ENCODE data around the gene MAP2K2.
"Not testable (repeated sequence)": the region's sequence is repeated elsewhere in the genome, so short reads cannot be mapped to it uniquely, and the experiment has no call there.

Gene MAP2K2

DNA sequence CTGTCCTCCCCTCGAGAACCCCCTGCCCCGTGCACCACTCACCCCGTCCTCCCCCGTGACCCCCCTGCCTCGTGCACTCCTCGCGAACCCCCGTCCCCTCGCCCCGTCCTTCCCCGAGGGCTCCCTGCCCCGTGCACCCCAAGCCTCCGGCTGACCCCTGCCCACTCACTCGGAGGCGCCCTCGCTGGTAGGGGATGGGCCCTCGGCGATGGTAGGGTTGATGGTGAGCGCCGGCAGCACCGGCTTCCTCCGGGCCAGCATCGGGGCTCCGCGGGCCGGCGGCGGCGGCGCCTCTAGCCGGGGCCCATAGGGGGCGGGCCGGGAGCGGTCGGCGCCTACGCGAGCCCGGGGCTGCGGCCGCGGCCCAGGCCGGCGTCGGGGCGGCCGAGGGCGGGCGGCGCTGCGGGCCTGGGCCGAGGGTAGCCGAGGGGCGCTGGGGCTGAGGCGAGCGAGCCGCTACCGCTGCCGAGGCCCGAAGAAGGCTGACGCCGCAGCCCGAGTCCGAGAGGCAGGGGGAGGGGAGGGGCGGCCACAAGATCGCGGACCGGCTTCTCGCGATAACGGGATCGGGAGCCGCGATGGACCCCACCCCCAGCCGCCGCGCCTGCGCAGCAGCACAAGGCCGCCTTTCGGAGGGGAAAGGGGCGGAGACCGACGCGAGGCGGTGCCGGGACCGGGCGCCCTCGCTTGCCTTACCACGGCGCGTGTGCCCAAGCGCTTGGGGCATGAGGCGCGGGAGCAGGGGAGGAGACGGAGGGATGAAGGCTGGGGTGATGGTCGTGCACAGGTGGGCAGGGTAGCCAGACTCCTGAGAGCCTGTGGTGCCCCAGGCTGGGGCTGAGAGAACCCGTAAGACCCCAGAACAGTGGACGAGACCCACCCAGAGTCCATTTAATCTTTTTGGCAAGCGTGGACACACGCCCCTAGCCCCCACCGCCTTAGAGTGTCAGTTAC lies at the start of gene MAP2K2:
Gene MAP2K2 (minus strand): TSS at position 508 of the 954 bp plus-strand sequence. CDS start 247 bp downstream, at position 261.
- peak; percentile 90 for DNase-seq

DNA sequence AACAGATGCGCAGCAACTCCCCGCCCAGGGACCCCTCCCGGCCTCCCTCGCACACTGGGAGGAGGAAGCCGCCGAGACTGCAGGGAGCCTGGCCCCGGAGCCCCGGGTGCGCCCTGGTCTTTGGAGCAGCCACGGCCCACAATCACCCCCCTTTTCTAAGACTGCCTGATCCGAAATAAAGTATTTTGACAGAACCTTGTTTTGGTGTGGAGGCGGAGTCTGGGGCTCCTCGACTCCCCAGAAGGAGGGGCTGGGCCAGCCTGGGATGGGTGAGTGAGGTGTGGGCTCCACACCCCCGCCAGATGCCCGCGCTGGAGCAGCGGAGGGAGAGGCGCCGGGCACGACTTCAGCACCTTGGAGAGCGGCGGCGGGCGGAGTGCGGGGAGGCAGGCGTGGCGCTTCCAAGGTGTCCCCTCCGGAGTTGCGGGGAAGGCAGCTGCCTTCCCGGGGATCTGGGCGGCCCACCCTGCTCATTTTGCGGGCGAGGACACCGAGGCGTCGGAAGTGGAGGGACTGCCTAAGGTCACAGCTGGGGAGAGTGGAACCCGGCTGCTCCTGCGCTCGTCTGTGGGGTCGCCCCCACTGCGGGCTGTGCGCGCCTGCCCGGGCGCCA lies 49.0 kb upstream of the MAP2K2 start:
- peak; percentile 28 for DNase-seq

DNA sequence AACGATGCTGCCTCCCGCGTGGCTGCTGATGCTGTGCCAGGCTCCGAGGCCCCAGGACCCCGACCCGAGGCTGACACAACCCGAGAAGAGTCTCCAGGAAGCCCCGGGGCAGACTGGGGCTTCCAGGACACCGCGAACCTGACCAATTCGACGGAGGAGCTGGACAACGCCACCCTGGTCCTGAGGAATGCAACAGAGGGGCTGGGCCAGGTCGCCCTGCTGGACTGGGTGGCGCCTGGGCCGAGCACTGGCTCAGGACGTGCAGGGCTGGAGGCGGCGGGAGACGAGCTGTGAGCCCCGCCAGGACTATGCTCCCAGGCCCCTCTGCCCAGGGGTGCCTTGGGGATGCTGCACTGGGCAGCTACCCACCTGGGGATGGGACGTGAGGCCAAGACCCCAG lies 47.8 kb upstream of the MAP2K2 start:
- no peak for DNase-seq

DNA sequence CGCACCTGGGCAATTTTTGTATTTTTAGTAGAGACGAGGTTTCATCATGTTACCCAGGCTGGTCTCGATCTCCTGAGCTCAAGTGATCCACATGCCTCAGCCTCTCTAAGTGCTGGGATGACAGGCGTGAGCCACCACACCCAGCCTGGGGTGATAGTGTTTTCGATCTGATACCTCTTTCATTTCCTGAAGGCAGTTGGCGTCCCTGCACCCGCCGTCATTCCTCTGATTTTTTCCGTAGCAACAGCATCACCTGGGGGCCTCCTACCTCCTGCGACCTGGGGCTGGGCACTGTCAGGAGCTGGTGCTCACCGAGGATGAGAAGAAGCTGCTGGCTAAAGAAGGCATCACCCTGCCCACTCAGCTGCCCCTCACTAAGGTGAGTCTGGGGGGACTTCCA lies 40.3 kb upstream of the MAP2K2 start:
- no peak for DNase-seq

DNA sequence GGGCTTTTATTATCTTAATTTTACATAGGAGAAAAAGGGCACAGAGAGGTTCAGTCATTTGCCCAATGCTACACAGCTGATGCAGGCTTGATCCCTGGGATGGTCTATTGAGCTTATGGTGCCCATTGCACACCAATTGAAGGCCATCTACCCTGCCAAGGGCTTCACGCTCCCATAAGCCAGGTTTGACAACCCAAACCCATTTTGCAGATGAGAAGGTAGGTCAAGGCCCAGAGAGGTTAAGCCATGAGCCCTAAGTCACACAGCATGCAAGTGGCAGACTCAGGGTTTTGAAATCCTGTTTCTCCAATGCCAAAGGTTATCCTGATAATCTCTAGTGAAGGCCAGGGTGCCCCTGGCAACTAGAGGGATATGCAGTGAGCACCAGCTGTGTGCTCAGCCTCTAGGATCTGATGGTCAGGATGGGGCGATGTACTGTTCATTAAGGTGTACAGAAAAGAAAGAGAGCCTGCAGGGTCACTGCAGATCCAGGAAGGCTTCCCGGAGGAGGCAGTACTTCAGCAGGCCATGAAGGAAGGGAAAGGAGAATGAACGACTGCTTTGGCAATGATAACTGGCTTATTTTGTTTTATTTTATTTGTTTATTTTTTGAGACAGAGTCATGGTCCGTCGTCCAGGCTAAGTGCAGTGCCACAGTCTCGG lies 37.6 kb upstream of the MAP2K2 start:
- DNase-seq = no peak

DNA sequence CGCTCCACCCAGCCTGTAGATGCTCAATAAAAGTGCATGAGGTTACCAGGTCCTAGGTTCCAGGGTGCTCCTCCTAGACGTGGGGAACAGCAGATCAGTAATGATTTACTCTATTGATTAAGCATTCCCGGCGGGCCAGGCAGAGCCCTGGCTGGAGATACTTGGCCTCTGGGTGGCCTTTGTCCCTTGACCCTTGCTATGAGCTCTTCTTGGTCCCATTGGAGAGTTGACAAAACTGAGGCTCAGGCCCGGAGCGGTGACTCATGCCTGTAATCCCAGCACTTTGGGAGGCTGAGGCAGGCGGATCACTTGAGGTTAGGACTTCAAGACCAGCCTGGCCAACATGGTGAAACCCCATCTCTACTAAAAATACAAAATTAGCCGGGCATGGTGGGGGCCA lies 34.0 kb upstream of the MAP2K2 start:
- DNase-seq = not testable (repeated sequence)

DNA sequence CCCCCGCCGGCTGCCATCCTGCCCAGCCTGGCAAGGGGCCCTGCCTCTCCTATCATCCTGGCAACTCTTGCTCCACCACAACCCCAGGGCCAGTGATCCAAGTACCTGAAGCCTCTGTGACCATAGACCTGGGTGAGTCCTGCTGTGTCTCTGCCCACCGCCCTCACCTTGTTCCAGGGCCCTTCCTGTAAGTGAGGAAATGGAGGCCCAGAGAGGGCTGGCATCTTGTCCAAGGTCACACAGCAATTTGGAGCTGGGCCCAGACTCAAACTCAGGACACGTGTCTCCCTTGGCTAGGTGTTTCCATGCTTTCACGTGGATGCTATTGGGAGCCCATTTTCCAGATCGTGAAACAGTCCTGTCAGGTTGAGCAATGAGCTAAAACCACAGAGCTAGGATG lies 33.2 kb upstream of the MAP2K2 start:
- DNase-seq = no peak

DNA sequence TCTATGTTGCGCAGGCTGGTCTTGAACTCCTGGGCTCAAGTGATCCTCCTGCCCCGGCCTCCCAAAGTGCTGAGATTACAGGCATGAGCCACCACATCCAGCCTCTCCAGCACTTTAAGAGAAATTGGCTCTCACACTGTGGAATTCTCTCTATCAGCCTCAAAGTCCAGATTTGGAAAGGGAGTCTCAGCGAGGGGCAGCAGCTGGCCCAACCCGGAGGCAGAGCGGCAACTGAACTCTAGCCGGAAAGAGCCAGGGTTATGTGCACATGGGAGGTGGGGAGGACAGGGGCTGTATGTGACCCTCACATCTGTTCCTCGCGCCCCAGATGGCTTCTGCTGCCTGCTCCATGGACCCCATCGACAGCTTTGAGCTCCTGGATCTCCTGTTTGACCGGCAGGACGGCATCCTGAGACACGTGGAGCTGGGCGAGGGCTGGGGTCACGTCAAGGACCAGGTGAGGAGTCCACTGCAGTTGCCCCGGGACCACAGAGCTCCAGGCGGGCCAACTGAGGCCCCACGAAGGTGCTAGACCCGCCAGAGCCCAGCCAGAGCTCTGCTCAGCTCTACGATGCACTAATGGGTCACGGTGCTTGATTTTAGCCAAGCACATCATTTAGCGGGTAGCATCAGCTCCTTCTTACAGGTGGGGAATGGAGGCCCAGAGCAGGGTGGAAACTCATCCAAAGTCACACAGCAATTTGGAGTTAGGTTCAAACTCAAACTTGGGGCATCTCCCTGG lies 30.8 kb upstream of the MAP2K2 start:
- DNase-seq = no peak

DNA sequence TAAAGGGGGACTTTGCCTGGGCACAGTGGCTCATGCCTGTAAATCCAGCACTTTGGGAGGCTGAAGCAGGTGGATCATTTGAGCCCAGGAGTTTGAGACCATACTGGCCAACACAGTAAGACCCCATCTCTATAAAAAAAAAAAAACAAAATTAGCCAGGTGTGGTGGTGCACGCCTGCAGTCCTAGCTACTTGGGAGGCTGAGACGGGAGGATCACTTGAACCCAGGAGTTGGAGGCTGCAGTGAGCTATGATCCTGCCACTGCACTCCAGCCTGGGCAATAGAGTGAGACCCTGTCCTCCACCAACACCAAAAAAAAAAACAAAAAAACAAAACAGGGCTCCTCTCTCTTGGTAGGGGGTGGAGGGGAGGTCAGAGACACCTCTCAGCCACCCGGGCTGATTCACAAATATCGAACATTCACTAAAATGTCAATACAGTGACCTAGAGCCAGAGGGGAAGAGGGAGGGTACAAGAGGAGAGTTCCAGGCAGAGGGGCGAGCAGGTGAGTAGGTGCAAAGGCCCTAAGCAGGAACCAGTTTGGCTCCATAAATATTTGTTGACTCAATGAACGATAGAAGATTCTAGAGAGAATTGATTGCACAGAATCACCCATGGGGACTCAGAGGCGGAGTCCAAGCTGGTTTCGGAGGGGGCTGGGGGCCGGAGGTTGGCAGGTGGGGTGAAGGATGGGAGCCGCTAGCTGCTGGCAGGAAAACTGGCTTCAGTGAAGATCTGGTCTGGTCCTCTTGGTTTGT lies 28.5 kb upstream of the MAP2K2 start:
- no peak for DNase-seq

DNA sequence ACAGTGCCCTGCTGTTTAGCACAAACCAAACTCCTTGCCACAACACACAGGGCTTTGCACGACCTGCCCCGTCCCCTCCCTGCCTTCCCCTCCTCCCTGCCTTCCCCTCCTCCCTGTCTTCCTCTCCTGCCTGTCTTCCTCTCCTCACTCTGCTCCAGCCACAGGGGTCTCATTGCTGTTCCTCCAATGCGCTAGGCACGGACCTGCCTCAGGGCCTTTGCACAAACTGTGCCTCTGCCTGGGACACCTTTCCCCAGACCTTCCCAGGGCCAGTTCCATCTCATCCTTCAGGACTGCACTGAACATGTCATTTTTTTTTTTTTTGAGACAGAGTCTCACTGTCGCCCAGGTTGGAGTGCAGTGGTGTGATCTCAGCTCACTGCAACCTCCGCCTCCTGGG lies 27.7 kb upstream of the MAP2K2 start:
- no peak for DNase-seq

DNA sequence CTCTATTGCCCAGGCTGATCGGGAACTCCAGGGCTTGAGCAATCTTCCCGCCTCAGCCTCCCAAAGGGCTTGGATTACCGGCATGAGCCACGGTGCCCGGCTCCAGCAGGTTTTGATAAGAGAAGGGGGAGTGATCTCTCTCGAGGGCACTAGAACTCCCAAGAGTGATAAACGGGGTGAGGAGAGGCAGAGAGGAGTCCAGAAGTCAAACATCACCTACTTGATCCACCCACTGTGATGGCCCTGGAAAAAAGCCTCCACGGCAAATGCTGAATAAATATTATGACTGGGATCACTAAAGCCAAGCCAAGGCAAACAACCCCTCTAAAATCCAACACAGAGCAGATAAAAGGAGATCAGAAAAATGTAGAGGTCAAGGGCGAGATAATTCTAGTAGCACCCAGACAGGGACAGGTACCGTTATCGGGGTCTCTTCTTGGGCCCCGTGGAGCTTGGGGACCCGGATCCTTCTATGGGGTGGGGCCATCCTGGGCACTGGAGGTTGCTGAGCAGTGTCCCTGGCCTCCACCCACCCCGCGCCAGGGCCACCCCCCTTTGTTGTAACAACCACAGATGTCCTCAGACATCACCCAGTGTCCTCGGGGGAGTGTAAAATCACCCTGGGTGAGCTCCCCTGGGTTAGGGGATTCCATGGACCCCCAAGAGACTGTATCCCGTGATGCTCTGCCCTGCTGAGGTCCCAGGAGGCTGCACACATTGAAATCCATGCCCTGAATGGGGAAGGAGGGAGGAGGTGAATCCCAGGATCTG lies 25.8 kb upstream of the MAP2K2 start:
- DNase-seq = no peak

DNA sequence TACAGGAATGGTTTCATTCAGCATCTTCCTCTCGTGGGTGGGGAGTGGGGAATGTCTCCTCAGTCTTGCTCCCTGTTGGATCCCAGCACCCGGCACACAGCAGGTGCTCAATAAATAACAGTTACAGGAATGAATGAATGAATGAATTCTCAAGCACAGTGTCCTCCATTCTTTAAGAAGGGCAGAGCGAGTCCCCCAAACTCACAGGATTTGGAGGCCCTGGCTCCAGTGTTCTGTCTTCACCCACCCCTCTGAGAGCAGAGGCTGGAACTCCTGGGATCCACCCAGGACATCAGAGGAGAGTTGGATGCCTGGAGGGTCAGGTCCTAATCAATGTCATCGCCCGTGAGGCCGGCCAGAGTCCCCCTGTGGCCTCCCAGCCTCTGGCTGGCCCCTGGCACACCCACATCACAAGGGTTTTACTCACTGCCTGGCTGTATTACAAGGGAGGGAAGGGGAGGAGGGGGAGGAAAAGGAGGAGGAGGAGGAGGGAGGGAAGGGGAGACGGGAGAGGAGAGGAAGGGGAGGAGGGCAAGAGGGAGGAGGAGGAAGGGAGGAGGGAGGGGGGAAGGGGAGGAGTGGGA lies 20.8 kb upstream of the MAP2K2 start:
- DNase-seq = peak; percentile 30

DNA sequence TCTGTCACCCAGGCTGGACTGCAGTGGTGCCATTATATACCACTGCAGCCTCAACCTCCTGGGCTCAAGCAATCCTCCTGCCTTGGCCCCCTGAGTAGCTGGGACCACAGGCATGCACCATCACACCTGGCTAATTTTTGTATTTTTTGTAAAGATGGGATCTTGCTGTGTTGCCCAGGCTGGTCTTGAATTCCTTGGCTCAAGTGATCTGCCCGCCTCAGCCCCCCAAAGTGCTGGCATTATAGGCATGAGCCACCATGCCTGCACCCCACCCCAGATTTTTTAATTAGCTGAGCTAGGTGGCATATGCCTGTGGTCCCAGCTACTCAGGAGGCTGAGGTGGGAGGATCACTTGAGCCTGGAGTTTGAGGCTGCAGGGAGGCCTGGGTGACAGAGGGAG lies 19.0 kb upstream of the MAP2K2 start:
- DNase-seq = not testable (repeated sequence)

DNA sequence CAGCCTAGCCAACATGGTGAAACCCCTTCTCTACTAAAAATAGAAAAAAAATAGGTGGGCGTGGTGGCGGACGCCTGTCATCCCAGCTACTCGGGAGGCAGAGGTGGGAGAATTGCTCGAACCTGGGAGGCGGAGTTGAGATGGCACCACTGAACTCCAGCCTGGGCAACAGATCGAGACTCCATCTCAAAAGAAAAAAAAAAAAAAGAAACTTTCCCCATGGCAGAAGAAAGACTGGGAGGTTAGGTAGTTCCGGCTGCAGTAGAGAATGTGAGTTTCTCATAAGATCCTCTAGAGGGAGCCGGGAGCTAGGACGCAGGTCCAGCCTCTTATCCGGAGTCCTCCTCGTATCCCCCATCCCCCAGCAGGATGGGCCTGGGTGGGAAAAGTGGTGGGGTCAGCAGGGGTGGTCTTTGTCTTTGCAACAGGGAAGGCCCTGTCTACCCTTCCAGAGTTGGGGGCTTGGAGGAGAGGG lies 16.4 kb upstream of the MAP2K2 start:
- DNase-seq = peak; percentile 58

DNA sequence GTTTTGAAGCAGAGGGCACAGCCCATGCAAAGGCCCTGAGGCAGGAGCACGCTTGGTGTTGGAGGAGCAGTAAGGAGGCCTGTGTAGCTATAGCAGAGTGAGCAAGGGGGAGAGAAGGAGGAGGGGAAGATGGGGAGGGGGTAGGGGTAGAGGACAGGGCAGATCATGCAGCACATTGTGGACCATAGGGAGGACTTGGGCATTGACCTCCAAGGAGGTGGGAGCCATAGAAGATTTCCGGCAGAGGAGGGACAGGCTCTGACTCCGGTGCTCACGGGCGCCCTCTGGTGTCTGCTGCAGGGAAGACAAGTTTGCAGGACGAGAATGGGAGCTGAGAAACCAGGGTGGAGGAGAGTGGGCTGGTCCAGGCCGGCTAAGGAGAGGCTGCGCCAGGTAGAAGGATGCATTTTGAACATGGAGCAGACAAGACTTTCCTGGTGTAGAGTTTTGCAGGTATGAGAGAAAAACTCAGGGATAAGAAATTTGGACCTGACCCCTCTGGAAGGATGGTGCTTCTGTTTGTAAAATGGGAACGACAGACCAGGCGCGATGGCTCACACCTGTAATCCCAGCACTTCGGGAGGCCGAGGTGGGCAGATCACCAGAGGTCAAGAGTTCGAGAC lies 15.8 kb upstream of the MAP2K2 start:
- DNase-seq = peak; percentile 44

DNA sequence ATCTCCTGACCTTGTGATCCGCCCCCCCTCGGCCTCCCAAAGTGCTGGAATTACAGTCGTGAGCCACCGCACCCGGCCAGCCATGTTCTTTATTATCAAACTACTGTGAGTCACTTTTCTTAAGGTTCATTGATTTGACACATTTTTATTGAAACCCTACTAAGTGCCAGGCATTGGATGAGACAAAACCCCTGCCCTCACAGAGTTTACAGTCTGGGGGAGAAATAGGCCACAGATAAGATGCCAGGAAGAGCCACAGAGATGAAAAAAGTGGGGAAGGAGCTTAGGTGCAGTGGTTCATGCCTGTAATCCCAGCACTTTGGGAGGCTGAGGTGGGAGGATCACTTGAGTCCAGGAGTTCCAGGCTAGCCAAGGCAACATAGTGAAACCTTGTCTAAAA lies 14.5 kb upstream of the MAP2K2 start:
- no peak for DNase-seq

DNA sequence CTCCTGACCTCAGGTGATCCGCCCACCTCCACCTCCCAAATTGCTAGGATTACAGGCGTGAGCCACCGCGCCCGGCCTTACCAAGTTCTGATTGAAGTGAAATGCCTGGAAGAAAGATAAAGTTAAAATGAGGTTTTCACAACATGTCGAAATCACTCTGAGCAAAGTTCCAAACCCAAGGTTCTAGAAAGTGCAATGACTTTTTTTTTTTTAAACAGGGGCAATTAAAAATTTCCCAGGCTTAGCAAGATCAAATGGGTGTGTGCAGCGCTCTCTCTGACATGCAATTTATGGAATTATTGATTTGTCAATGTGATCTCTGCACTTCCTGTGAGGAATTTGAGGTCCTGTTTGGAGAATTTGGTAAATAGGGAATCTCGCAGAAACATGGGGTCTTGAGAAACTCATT lies 12.8 kb upstream of the MAP2K2 start:
- no peak for DNase-seq

DNA sequence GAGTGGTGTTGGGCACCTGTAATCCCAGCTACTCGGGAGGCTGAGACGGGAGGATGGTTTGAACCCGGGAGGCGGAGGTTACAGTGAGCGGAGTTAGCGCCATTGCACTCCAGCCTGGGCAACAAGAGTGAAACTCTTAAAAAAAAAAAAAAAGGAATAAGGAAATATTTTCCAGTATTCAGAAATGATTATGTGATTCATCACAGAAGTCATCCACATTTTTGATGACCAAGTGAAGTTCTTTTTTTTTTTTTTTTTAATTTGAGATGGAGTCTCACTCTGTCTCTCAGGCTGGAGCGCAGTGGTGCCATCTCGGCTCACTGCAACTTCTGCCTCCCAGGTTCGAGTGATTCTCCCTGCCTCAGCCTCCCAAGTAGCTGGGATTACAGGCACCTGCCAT lies 11.5 kb upstream of the MAP2K2 start:
- DNase-seq = not testable (repeated sequence)

DNA sequence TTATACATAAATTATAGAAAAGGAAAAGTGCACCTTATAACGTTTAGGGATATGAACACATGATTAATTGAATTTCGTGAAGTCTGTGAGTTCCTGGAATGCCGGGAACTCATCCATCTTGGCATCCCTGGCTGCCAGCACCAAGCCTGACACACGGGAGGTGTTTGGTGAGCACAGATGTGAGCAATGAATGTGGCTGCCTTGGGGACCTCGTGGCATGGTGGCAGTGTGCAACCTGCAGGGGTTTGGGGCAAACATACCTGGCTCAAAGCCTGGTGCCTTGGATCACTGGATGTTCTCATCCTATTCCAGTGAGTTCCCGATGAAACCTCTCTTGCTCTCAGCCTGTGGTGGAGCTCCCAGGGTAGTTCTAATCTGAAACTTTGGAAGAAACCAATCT lies 10.4 kb upstream of the MAP2K2 start:
- peak; percentile 8 for DNase-seq

DNA sequence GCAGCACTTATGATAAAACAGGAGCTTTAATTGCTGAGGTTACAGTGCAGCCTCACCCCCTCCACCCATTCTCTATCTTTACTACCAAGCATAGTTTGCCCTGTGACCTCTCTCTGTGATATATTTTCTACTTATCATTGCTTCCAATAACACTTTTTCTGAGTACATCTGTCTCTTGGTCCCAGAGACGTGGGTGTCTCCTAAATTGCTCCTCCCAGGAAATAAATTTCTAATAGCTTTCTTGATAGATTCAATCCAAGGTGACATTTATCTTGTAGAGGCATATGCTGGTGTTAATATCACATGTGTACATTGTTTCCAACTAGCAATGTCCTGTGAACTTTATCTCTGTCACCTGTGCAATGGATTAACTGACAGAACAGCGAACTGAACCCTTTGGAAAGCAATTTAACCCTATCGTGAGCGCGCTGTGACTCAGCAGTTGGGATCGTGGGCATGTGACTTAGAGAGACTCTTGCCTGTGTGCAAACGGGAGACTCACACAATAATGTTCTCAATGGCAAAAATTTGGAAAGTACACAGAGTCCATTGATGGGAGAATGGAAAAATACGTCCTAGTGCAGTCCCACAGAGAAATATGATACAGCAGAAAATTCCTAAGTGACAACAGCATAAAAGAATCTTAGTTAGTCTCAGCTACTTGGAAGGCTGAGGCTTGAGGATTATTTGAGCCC lies 7.0 kb upstream of the MAP2K2 start:
- peak; percentile 66 for DNase-seq

All from fibroblast of upper back skin (primary cell).